WI38 (cell line): Measurements from ENCODE around the gene NEK6.

ENCODE experiments used
- H3K4me3 ChIP-seq: 2 replicates; pipeline ENCODE4 v1.5.1; 2011; ENCODE audit warnings: low read depth, mild to moderate bottlenecking, control low read depth, low read length
- TF ChIP-seq, protein P1 (sequence below): IDR thresholded peaks from 2 replicates; pipeline ENCODE4 v1.5.1; 2012; ENCODE audit warnings: low read depth, mild to moderate bottlenecking, control low read depth, low read length

The NEK6 gene

DNA sequence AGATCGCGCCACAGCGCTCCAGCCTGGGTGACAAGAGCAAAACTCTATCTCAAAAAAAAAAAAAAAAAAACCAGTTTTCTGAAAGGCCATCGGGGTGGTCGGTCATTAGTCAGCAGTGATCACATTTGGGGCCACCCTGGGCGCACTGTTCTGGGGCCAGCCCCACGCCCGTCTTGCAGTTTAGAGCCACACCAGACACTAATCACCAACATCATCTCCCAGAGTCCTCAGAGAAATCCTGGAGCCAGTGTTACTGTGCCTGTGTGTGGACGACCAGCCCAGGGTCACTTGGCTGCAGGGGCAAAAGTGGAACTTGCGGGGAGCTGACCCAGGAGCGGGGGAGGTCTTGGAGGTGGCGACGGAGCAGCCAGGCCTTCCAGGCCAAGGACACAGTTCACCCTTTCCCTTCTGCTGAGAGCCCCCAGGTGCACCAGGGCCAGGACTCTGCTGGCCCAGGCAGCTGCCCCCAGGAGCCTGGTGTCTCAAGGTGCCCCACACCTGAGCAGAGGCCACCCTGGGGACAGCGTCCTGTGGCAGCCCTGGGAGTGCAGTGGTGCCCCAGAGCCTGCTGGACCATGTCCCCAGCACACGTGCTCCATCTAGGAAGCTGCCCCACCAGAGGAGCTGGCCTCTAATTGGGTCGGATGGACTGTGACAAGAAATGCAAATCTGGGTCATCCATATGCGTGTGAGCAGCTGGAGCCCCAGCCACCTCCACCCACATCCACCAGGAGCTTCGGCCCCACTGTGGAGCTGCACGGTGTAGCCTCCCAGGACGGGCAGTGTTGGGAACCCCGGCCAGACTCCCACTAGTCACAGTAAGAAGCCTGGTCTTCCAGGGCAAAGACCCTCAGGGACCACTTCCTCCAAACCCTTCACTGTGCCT lies 51.1 kb downstream of the NEK6 start:
- H3K4me3 ChIP-seq: no peak overlapping the region
- TF ChIP-seq, protein P1, sequence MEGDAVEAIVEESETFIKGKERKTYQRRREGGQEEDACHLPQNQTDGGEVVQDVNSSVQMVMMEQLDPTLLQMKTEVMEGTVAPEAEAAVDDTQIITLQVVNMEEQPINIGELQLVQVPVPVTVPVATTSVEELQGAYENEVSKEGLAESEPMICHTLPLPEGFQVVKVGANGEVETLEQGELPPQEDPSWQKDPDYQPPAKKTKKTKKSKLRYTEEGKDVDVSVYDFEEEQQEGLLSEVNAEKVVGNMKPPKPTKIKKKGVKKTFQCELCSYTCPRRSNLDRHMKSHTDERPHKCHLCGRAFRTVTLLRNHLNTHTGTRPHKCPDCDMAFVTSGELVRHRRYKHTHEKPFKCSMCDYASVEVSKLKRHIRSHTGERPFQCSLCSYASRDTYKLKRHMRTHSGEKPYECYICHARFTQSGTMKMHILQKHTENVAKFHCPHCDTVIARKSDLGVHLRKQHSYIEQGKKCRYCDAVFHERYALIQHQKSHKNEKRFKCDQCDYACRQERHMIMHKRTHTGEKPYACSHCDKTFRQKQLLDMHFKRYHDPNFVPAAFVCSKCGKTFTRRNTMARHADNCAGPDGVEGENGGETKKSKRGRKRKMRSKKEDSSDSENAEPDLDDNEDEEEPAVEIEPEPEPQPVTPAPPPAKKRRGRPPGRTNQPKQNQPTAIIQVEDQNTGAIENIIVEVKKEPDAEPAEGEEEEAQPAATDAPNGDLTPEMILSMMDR: no peak

DNA sequence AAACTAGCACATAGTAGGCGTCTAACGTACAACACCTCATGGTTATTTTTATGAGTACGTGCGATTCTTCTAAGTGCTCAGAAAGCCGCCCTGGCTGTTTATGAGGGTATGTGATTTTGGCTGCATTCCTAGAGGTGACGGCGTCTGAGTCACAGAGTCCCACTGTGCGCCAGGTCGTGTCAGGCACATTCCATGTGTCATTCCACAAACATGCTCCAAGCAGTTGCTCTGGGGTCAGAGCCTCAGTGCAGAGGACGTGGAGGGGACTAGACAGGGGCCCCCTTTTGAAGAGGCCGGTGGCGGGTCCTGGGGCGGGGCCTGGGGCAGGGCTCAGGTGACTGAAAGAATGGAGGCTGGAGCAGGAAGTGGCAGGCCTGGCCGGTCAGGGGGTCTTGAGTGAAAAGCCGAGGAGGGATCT lies 51.9 kb downstream of the NEK6 start:
- TF ChIP-seq, protein P1: no peak
- no peak overlapping the region for H3K4me3 ChIP-seq

DNA sequence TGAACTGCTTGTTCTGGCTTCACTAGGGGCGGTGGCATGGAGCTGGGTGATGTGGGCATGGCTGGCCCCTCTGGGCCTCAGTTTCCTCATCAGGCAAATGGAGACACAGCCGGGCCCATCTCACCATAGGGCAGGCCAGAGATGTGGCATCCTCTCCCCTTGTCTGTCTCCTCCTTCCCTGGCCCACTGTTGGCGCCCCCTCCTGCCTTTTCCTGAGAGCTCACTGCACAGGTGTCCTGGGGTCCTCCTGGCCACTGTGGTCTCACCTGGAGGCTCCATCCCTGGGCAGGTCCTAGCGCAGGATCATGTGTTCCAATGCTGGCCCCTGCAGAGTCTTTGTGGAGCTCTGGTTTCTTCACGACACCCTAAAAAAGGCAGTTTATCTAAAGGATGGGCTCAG lies 53.5 kb downstream of the NEK6 start:
- no peak overlapping the region for H3K4me3 ChIP-seq
- TF ChIP-seq, protein P1: no peak

DNA sequence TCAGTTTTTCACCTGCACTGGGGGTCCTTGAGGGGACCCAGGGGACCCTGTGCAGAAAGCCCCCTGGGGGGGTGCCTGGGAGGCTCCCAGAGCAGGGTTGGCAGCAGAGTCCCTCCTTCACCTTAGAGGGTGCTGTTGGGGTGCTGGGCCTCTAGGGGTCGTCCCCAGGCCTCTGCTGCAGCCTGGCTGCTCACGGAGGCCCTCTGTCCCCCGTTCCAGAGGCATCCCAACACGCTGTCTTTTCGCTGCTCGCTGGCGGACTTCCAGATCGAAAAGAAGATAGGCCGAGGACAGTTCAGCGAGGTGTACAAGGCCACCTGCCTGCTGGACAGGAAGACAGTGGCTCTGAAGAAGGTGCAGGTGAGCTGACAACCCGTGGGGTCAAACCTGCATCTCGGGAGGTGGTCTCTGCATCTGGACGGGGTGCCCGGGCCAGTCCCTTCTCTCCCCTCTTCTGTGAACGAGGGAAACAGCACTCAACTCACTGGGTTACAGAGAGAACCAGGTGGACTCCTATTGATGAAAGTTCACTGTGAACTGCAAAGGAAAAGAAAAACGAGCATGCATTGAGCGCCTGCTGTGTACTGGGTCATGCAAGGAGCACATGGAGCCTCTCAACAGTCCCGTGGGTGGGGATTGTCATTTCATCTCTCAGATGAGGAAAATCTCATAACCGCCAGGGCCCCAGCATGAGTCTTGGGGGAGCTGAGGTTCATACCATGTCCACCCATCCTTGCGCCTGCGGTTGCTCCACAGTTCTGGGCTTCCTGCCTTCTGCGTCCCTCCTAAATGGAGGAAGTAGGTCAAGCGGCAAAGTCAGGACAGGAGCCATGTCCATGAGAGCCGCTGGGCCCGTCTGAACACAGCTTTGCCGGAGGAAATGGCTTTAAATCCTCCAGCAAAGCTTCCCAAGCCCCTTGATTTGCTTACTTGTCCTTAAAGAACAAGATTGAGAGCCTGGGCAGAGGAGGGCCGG lies 54.8 kb downstream of the NEK6 start:
- H3K4me3 ChIP-seq: no peak overlapping the region
- TF ChIP-seq, protein P1: no peak

DNA sequence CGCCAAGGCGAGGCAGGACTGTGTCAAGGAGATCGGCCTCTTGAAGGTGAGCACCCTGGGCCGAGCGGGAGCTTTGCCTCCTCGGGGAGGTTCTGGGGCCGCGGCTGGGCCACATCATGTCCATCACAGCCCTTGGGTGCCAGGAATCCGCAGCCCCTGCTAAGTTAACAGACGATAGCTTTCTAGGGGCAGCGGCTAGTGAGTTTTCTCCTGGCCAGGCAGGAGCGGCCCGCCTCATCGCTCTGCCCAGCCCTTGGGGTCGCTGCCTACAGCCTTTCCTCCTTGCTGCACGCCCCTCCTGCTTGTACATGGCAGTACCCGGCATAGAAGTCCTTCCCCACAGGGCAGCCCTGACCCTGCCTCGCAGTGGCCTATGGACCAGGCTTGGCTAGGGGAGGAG lies 56.2 kb downstream of the NEK6 start:
- TF ChIP-seq, protein P1: no peak
- H3K4me3 ChIP-seq: no peak overlapping the region

DNA sequence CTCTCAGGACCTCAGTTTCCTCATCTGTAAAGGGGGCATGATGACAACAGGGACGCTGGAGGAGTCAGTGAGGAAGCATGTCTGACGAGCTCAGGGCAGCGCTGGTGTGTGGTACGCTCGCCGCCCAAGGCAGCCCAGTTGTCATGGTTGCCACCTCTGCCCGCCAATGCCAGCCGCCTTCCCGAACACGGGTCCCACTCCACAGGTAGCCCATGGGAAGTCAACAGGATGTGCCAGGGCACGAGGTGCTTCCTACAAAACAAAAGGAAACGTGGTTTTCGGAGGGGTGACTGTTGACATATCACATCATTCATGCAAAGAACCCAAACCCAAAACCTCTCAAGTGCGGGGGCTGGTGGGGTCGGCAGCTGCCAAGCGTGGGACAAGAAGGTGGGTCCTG lies 58.1 kb downstream of the NEK6 start:
- H3K4me3 ChIP-seq: no peak overlapping the region
- TF ChIP-seq, protein P1: no peak
